Activated CD4-positive, alpha-beta T cell treated with anti-CD3 and anti-CD28 coated beads, Interleukin-2, amount 10 ng/mL, durations not matched to agents 7 days and 5 days (primary cell): ENCODE data around the gene NEURL1B. TPM values are rescaled to one million over a fixed set of nuclear protein-coding genes. Genes with fewer than 3 reads are reported as not detected.

Experiments
- CTCF ChIA-PET: fragments of 350-600 bp; sonication (Branson Sonifier 250); formaldehyde crosslinking; loops from one replicate; lab custom pipeline; 2021; ENCODE audit warnings: antibody characterized with exemption; lab: Charles Lee
- POLR2A ChIA-PET: fragments of 350-600 bp; sonication (Branson Sonifier 250); formaldehyde crosslinking; loops from one replicate; lab custom pipeline; 2021; ENCODE audit warnings: antibody characterized with exemption; lab: Charles Lee
- DNase-seq: peaks from one replicate; pipeline ENCODE4 v3.0.0-alpha.2; 2020
- H3K27ac Mint-ChIP-seq: one replicate; pipeline ENCODE4 v1.8.0; 2021; ENCODE audit warnings: mild to moderate bottlenecking, moderate library complexity, mixed read lengths
- H3K27me3 Mint-ChIP-seq: one replicate; pipeline ENCODE4 v1.8.0; 2021; ENCODE audit warnings: mixed read lengths
- H3K36me3 Mint-ChIP-seq: one replicate; pipeline ENCODE4 v1.8.0; 2021; ENCODE audit warnings: low read depth, mixed read lengths
- H3K4me1 Mint-ChIP-seq: one replicate; pipeline ENCODE4 v1.8.0; 2021; ENCODE audit warnings: mixed read lengths
- H3K4me3 Mint-ChIP-seq: one replicate; pipeline ENCODE4 v1.8.0; 2021; ENCODE audit warnings: mild to moderate bottlenecking, moderate library complexity, mixed read lengths
- H3K9me3 Mint-ChIP-seq: one replicate; pipeline ENCODE4 v1.8.0; 2021; ENCODE audit warnings: mixed read lengths
- total RNA-seq, 2 experiments: library from RNA; stranded (reverse); gene quantifications; one replicate each; pipeline ENCODE4 v1.2.3, GENCODE V29; 2021

NEURL1B gene
- total RNA-seq, 2 experiments from 2014 or later, result 7.8 to 8.7 TPM

- Mint-ChIP-seq H3K27ac (no peak overlapping the region), H3K4me1 (no peaks in the 10 kb centered on the region), H3K27me3 (peaks cover 2% of the 10 kb centered on the region), H3K9me3 (no peaks in the 10 kb centered on the region), H3K36me3 (no peaks in the 10 kb centered on the region), H3K4me3 (no peak overlapping the region)
- DNase-seq, result no peak
- CTCF ChIA-PET, result no interaction called here
- POLR2A ChIA-PET, result no interaction called here
Observed at GRCh38 chr5:172630482-172630881, 10.6 kb upstream of the NEURL1B start.

DNA sequence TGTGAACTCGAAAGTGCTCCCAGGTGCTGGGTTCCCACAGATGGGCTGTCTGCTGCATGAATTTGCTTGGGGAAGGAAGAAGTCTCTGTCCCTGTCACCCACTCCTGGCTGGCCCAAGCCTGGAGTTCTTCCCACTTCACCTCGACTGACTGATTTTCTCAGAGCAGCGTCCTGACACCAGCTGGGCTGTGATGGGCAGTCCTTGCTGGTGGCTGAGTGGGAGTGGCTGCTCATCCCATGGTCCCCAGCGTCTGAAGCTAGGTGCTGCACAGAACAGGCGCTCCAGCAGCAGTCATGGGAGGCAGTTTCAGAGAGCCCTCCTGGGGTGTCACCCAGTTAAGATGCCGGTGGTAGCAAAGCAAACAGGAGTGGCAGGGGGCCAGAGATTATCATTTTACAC is 10.1 kb upstream of the NEURL1B start:
- no peaks in the 10 kb centered on the region for H3K4me1 Mint-ChIP-seq
- no peak for DNase-seq
- no peak overlapping the region for H3K4me3 Mint-ChIP-seq
- ChIA-PET POLR2A (no interaction called here), CTCF (no interaction called here)
- H3K27me3 Mint-ChIP-seq, result peaks cover 5% of the 10 kb centered on the region
- no peak overlapping the region for H3K27ac Mint-ChIP-seq
- no peaks in the 10 kb centered on the region for H3K9me3 Mint-ChIP-seq
- no peaks in the 10 kb centered on the region for H3K36me3 Mint-ChIP-seq

DNA sequence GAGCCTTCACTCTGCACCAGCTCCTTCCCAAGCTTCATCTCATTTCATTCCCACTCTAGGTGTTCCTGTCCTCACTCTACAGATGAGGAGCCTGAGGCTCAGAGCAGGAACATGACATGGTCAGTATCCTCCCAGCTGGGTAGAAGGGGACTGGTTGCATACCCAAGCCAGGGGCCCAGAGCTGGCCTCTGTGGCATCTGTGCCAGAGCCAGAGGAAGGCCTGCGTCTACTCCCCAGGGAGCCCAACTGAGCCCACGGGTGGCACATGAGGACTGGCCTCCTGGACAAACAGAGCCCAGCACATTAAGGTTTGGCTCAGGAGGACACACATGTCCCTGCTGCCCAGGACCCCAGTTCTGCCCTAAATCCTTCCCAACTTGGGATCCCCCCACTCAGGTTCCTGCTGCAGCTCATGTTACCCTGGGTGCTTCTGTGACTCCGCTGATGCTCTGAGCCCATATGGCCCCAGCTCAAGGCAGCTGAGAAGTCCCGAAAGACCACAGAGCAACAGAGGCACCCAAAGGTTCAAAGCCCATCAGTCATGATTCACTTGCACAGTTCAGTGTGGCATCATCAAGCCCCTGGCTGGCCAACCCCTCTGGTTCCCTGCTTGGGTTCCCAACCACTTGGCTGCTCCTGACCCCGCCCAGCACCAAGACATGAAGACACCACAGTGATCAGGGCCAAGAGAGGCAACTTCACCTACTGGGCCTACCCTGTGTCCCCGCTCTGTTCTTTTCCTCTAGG is 8.5 kb upstream of the NEURL1B start:
- CTCF ChIA-PET, result no interaction called here
- Mint-ChIP-seq H3K27ac (no peak overlapping the region), H3K36me3 (no peaks in the 10 kb centered on the region), H3K27me3 (peaks cover 8% of the 10 kb centered on the region), H3K4me1 (peaks cover under 1% of the 10 kb centered on the region), H3K4me3 (no peak overlapping the region), H3K9me3 (no peaks in the 10 kb centered on the region)
- POLR2A ChIA-PET, result no interaction called here
- no peak for DNase-seq

DNA sequence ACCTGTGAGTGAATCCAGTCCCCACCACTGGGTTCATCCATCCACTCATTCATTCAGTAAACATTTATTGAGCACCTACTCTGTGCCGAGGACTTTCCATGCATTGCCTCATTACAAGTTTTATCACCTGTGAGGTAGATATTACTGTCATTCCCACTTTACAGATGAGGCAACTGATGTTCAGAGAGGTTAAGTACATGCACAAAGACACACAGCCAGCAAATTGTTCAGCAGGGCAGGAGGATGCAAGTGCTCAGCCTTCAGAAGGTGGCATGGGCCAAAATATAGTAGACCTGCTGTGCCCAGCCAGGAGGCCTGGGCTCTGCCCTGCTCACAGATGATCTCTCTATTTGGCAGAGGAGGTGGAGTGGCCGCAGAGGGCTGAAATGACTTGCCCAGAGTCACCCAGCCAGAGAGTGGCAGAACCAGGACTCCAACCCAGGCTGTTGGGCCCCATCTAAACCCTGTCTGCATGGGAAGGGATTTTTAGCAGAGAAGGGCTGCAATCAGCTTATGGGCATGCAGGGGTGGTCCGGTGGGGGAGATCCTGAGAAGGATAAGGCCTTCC is 7.6 kb upstream of the NEURL1B start:
- Mint-ChIP-seq H3K27me3 (peaks cover 14% of the 10 kb centered on the region), H3K4me1 (peaks cover 8% of the 10 kb centered on the region), H3K27ac (no peak overlapping the region), H3K36me3 (no peaks in the 10 kb centered on the region), H3K4me3 (no peak overlapping the region), H3K9me3 (no peaks in the 10 kb centered on the region)
- DNase-seq, result no peak
- ChIA-PET POLR2A (no interaction called here), CTCF (interaction anchor here (0.8 kb wide), 1 partner anchor 51 kb away, joined by 3 read pairs; no protein-coding TSS in a partner anchor)

GRCh38 chr5:172634106-172634899 is 6.8 kb upstream of the NEURL1B start:
- H3K27me3 Mint-ChIP-seq, result peaks cover 17% of the 10 kb centered on the region
- no peak for DNase-seq
- POLR2A ChIA-PET, result no interaction called here

GRCh38 chr5:172635038-172635437 is 6.0 kb upstream of the NEURL1B start:
- POLR2A ChIA-PET, result no interaction called here
- peaks cover 9% of the 10 kb centered on the region for H3K4me1 Mint-ChIP-seq
- no peak overlapping the region for H3K4me3 Mint-ChIP-seq
- H3K27me3 Mint-ChIP-seq, result peaks cover 22% of the 10 kb centered on the region
- H3K36me3 Mint-ChIP-seq, result no peaks in the 10 kb centered on the region
- CTCF ChIA-PET, result interaction anchor here (0.7 kb wide), 1 partner anchor 42 kb away, joined by 4 read pairs; no protein-coding TSS in a partner anchor
- DNase-seq, result no peak
- no peaks in the 10 kb centered on the region for H3K9me3 Mint-ChIP-seq
- H3K27ac Mint-ChIP-seq, result no peak overlapping the region

More at GRCh38 chr5:172634106-172634899, 6.8 kb upstream of the NEURL1B start:
- H3K27ac Mint-ChIP-seq, result no peak overlapping the region
- no peaks in the 10 kb centered on the region for H3K36me3 Mint-ChIP-seq
- no peaks in the 10 kb centered on the region for H3K9me3 Mint-ChIP-seq
- CTCF ChIA-PET, result interaction anchor here (0.8 kb wide), 1 partner anchor 50 kb away, joined by 3 read pairs; no protein-coding TSS in a partner anchor
- no peak overlapping the region for H3K4me3 Mint-ChIP-seq
- H3K4me1 Mint-ChIP-seq, result peaks cover 9% of the 10 kb centered on the region

DNA sequence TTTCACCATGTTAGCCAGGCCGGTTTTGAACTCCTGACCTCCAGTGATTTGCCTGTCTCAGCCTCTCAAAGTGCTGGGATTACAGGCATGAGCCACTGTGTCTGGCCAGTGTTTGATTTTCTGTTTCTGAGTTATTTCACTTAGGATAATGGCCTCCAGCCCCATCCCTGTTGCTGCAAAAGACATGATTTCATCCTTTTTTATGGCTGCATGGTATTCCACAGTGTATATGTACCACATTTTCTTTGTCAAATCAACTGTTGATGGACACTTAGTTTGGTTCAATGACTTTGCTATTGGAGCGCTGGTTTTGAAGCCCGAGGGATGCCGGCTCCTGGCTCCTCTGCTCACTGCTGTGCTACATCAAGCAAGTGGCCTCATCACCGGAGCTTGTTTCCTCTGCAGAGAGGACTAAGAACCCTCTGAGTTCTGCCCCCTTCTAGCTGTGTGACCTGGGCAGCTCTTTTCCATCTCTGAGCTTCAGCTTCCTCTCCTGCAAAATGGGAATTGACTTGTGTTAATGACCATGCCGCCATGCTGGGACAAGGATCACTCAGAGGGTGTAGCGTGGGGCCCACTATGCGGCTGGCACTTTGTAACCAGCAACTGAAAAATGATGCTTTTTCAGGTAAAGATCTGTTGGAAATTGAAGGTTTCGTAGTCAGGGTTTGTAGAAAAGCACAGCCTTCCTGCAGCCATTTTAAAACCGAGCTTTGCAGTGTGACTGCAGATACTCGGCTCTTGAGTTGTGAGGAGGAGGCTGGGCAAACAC is 4.6 kb upstream of the NEURL1B start:
- Mint-ChIP-seq H3K4me1 (peaks cover 14% of the 10 kb centered on the region), H3K27me3 (peaks cover 26% of the 10 kb centered on the region), H3K36me3 (no peaks in the 10 kb centered on the region), H3K4me3 (no peak overlapping the region), H3K9me3 (no peaks in the 10 kb centered on the region), H3K27ac (no peak overlapping the region)
- DNase-seq, result no peak
- ChIA-PET POLR2A (no interaction called here), CTCF (interaction anchor here (0.9 kb wide), 1 partner anchor 11 kb away, joined by 3 read pairs; no protein-coding TSS in a partner anchor)

DNA sequence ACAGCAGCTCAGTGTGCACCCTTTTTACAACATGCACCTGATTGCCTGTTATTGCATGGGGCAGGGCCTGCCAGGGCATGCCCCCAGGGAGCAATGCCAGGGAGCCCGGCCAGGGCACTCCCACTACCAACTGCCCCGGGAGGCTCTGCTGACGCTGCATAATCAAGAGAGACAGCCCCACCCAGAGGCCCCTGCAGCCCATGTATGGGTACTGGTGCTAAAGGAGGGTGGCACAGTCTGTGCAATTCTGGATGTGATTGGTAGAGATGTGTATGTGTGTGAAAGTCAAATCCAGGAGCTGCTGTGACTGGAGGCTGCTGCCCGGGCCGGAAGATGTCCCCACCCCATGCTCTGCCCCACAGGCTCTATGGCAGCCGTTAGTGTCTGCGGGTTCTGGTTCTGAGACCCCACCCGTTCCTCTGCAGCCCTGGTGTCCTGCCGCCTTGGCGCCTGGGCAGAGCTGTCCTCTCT is 3.9 kb upstream of the NEURL1B start:
- peaks cover 31% of the 10 kb centered on the region for H3K27me3 Mint-ChIP-seq

DNA sequence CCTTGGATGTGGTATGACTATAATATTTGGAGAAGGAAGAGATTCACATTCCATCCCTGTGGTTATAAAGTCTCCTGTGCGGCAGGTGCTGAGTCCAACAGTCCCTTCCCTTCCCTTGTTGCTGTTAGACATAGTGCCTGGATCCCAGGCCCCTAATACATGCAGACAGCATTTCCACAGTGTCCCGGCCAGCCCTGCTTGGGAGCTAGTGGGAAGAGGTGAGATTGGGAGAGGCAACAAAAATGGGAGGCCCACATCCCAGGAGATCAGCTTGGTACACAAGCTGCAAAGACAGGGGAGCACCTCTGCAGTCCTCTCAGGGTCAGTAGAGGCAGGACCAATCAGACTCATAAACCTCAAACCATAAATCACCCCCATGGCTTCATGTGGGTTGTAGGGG is 3.3 kb upstream of the NEURL1B start:
- Mint-ChIP-seq H3K4me3 (no peak overlapping the region), H3K27ac (no peak overlapping the region), H3K27me3 (peaks cover 37% of the 10 kb centered on the region), H3K9me3 (no peaks in the 10 kb centered on the region), H3K4me1 (peaks cover 17% of the 10 kb centered on the region), H3K36me3 (no peaks in the 10 kb centered on the region)
- no peak for DNase-seq
- CTCF ChIA-PET, result no interaction called here
- POLR2A ChIA-PET, result no interaction called here

More for the DNA sequence above, 3.9 kb upstream of the NEURL1B start:
- H3K27ac Mint-ChIP-seq, result no peak overlapping the region
- no peak for DNase-seq
- H3K4me3 Mint-ChIP-seq, result no peak overlapping the region
- peaks cover 16% of the 10 kb centered on the region for H3K4me1 Mint-ChIP-seq
- no peaks in the 10 kb centered on the region for H3K9me3 Mint-ChIP-seq
- POLR2A ChIA-PET, result no interaction called here
- H3K36me3 Mint-ChIP-seq, result no peaks in the 10 kb centered on the region
- CTCF ChIA-PET, result interaction anchor here (0.9 kb wide), 1 partner anchor 12 kb away, joined by 3 read pairs; no protein-coding TSS in a partner anchor

GRCh38 chr5:172638209-172638768 is 2.8 kb upstream of the NEURL1B start:
- Mint-ChIP-seq H3K27ac (no peak overlapping the region), H3K9me3 (no peaks in the 10 kb centered on the region), H3K36me3 (no peaks in the 10 kb centered on the region), H3K27me3 (peaks cover 41% of the 10 kb centered on the region), H3K4me3 (no peak overlapping the region), H3K4me1 (peaks cover 17% of the 10 kb centered on the region)
- POLR2A ChIA-PET, result no interaction called here
- DNase-seq, result no peak
- CTCF ChIA-PET, result no interaction called here

DNA sequence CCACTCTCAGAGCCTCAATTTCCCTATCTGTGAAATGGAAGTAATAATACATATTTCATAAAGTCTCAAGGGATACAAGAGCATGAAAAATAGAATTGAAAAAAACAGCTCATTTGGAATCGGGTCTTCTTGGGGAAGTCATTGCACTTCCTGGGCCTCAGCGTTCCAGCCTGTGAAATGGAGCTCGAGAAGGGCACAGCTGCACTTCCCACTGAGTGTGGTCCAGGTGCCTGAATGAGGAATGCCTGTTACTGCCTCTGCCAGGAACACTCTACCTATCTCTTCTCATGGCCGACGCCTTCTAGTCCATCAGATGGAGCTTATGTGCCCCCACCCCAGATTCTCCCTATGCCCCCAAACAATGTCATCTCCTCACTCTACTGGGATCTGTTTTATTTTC is 924 bp upstream of the NEURL1B start:
- peaks cover 56% of the 10 kb centered on the region for H3K27me3 Mint-ChIP-seq
- no peak for DNase-seq
- CTCF ChIA-PET, result interaction anchor here (0.6 to 0.9 kb wide), 2 partner anchors 15 to 24 kb away, joined by 3 read pairs; no protein-coding TSS in a partner anchor
- H3K4me3 Mint-ChIP-seq, result peak overlapping the region; percentile 57
- no peaks in the 10 kb centered on the region for H3K9me3 Mint-ChIP-seq
- peaks cover 17% of the 10 kb centered on the region for H3K4me1 Mint-ChIP-seq
- H3K36me3 Mint-ChIP-seq, result no peaks in the 10 kb centered on the region
- no peak overlapping the region for H3K27ac Mint-ChIP-seq
- POLR2A ChIA-PET, result no interaction called here
